GM12891 (cell line): ENCODE data around the gene C1QTNF9B.

Experiments
- POLR2A ChIP-seq: IDR thresholded peaks from 2 replicates; pipeline ENCODE4 v1.6.1; 2011; ENCODE audit warnings: low read depth, low read length, control low read depth
- TAF1 ChIP-seq: IDR thresholded peaks from 2 replicates; pipeline ENCODE4 v1.6.1; 2011; ENCODE audit warnings: low read depth, low read length, control low read depth

DNA sequence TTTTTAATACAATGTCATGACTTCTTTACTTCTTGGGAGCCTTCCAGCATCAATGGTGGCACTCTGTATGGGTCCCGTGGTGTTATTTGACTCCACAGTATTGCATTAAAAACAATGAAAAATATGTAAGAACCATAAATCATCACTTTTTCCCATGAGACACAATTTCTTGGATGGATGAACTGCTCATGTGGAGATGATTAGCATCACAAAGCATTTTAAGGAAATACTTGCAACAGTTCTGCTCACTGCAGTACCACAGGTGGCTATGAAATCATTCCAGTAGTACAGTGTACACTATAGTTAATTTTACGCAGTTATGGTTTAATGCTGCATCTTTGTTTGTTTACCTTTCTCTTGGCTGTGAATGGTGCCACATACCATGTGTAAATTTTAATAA lies 37.2 kb upstream of the C1QTNF9B start:
- TF ChIP-seq POLR2A (no peak), TAF1 (no peak)
